HG03060 (cell line): Measurements from ENCODE around the gene DENND5B.
"Not testable (repeated sequence)": the region's sequence is repeated elsewhere in the genome, so short reads cannot be mapped to it uniquely, and the experiment has no call there.

Source experiments
- ATAC-seq: cut with Tn5 transposase; IDR thresholded peaks from one replicate; pipeline ENCODE4 v1.9.1; 2021; ENCODE audit warnings: low read depth, moderate number of reproducible peaks; ENCODE audit not compliant: unreplicated experiment

The DENND5B gene

DNA sequence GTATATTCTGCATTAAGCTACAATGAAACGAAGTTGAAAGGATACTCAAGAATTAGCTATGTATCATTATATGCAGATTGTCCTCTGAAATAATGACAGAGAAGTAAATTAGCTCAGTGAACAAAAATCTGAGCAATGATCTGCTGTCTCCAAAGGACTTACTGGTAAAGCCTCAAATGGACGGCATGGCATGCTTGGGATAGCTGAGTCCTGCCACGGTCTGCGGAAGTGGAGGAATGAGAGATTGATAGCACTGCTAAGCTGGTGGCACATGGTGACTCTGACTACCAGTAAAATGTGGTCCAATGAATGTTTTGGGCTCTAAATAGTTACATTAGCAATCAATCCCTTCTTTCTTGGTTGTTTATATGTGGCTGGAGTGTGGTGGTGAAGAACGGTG lies 3.7 kb upstream of the DENND5B start:
- ATAC-seq, result no peak

DNA sequence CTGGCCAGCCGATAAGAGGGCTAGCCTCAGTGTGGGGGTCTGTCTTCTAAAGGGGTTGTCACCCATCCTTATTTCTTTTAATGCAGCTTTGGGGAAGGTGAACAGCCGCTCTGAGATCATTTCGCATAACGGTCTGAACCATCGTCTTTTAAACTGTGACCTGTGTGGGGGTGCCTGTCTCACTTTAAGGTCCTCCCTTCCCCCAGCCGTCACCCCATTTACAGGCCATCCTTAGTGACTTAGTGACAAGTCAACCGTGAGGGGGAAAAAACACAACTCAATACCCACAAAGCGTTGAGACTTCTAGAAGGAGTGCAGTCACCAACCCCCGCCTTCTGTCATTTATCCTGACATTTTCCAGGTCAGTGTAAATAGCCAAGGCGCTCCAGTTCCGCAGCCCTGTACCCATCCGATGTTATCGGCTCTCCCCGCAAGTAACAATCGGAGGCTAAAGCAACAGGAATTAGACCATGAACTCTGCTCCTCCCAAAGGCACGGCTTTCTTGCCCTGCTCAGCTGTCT lies 505 bp upstream of the DENND5B start:
- ATAC-seq, result no peak

DNA sequence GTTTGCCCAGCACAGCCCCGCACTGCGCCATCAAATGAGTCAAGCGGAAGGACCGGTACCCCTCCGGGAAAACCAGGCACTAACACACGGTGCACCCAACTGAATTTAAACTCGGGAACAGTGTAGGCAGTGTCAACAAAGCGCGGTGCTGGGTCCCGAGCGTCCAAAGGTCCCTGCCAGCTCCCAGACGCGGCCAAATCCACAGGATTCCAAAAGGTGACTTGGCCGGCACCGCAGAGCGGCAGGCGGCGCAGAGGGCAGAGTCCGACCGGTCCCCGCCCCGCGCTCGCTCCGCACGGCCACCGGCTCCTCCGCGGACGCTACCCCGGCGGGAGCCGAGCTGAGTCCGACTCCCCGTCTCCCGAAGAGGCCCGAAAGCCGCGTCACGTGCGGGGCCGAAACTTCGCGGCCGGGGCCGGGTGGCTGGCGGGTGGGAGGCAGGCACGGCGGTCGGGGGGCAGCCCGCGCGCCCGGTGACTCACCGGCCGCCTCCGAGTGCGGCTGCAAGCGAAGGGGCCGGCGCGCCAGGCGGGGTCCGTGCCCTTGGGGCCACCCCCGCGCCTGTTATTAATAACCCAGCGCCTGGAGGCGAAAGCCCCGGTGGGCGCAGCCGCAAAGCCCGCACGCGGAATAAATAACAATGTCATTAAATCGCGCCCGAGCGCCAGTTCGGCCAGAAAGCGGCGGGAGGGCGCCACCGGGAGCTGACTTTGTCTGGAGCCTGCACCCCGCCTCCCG lies 863 bp downstream of the DENND5B start:
- no peak for ATAC-seq

DNA sequence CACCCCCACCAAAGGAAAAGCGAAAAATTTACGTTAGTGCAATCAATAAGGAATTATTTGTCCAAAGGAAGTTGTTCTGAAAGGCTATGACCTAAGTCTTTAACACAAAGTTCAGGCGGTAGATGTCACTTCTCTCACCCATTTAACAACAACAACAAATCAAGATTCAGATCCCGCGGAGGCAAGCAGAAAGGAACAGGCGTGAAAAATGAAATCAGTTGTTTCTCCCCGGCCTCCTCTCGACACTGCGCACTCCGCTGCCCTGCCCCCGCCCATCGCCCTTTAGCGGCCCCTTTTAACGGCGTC lies 1.4 kb downstream of the DENND5B start:
- ATAC-seq, result no peak

DNA sequence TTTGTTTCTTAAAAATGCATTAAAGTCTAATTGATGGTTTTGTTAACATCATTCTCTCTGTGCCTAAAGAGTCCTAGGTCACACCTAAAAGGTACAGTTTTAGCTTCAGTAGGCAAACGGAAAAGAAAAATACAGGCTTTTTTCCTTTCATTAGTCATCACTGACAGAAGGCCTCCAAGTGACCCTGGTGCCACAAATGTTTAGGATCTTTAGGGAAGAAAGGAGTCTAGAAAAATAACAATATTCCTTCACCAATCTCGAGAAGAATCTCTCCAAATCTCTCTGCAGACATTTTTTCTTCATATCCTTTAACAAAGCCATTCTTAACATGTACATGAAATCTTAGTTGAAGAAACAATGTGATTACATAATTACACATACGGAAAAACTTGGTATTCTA lies 2.0 kb downstream of the DENND5B start:
- no peak for ATAC-seq

DNA sequence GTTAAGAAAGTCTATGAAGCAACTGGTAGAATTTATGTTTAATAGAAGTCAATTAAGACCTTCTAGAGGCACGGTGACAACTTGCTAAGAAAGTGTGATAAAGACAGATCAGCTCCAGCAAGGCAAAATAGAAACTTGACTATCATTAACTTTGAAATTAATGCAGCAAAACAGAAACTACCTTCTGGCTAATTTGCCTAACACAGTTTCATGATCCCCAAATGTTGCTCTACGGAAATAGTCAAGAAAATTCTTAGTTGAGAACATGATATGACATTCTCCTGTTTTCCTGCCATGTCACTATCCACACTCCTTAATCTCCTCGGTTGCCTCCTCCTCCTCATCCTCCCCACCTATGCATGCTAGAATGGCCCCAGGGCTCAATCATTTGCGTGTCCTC lies 4.2 kb downstream of the DENND5B start:
- ATAC-seq, result no peak

DNA sequence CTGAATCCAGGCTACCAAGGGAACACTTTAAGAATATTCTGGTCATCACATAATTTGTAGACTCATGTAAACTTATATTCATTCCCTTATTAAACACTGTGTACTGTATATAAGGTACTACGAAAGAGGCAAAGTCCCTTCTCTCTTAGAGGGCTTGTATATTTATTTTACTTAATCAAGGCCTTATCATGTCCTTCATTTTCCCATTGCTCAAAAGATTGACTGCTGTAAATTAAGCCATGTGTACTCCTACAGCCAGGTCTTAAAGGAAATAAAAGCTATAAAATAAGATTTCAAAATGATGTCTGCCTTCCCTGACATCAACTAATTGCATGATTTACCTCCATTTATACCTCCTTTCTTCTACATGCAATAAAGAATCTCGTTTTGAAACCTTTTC lies 5.0 kb downstream of the DENND5B start:
- no peak for ATAC-seq

DNA sequence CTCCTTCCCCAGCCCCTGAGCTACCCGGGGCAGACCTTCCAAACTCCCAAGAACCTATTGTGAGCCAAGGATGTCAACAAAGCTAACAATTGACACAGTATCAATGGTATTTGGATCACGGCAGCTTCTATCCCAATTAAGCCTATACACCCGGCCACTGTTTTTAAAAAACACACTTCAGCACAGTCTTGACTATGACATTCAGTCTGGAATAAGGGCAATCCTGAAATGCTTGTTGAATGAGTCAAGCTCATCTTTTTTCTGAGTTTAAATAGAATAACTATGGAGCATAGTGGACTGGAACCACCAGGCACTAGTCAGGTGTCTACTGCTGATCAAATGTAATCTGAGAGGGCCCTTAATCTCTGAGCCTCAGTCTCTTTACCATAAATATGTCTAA lies 5.7 kb downstream of the DENND5B start:
- ATAC-seq, result no peak

DNA sequence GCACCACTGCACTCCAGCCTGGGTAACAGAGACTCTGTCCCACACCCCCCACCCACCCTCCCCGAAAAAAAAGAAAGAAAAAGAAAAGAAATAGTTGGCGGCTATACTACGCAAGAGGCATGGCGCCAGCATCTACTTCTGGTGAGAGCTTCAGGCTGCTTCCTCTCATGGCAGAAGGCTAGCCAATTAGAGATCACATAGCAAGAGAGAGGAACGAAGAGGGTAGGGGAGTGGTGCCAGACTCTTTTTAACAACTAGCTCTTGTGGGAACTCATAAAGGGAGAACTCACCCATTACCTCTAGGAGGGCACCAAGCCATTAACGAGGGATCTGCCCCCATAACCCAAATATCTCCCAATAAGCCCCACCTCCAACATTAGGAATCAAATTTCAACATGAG lies 6.2 kb downstream of the DENND5B start:
- no peak for ATAC-seq

DNA sequence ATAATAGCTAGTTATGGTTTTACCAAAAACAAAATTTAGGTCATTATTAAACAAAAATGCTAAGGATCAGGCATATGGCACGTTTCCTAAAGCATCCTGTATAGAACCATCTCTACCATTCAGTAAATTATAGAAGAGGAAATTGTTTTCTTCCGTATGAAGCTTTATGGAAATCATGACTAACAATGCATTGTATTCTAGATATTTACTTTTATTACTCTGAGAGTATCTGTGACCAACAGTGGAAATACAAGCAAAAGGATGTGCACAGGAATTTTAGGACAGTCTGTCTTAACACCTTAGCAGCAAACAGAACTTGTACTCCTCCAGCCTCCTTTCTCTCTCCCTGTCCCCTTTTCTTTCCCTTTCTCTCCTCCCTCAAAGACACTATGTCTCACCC lies 7.1 kb downstream of the DENND5B start:
- ATAC-seq, result no peak

DNA sequence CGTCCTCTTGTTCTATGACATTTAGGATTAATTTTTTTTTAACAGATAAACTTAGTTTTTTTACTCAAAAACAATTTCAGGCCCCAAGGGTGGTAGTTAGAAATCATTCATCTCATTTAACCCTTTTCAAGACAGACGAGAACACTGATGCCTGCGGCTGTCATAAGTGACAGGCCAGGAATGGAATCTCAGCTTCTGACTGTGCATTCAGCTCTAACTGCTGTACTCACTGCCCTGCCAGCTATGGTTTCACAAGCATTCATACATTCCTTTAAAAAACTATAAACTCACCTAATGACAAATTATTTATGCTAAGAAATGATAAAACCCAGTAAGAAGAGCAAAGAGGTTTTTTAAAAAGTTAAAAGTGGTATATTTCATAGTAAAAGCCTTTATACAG lies 8.8 kb downstream of the DENND5B start:
- ATAC-seq, result no peak

DNA sequence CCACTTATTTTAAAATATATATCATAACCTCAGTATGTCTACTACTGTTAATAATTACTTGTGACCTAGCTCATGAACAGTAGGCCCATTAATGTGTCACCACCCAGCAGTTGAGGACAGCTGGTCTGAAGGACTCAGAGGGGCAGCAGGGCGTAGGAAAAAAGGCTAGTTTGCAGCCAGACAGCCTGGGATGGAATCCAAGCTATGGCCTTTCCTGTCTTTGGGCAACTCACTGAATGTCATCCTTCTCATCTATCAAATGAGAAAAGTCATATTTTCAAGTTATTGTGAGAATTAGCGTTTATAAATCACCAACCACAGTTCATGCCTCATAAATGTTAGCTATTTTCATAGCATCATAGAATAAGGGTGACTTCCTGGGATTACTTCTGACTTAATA lies 12.3 kb downstream of the DENND5B start:
- ATAC-seq, result no peak

DNA sequence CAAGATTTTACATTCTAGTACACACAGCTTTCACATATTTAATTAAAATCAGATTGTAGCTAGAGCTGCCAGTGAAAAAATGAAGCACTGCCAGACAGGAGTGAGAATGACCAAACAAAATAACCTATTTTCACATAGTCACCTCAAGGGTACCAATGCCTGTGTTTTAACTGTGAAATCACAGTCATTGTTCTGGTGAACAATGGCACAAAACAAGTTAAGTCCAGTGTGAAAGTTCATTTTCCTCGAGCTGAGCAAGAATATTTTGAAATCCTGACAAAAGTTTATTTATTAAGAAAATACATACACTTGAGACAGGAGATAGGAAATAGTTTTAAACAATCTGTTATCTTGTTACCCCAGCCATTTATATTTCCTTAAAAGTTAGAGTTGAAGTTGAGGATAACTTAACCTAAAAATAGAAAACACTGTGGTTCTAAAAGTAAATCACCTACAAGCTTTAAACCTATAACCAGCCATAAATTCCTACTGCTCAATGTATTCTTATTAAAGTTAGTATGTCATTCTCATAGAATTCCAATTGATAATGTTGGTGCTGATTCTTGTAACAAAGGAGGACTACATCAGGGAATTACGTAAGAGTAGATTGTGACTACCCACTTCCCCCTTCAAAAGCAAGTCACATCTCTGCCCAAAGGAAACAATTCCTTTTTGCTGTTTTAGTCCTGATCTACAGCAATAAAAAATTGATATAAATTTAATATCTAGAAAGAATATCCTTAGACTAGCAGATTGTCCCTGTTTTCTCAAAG lies 15.9 kb downstream of the DENND5B start:
- ATAC-seq, result no peak

DNA sequence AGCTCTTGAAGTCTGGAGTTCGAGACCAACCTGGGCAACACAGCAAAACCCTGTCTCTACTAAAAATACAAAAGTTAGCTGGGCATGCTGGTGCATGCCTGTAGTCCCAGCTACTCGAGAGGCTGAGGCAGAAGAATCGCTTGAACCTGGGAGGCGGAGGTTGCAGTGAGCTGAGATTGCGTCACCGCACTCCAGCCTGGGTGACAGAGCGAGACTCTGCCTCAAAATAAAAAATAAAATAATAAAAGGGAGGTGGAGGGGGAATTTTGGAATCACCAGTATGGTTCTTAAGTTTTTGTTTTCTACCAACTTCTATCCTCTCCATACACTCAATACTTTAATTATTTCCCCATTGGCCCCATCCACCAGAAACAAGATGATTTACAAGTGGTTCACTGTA lies 16.6 kb downstream of the DENND5B start:
- ATAC-seq, result not testable (repeated sequence)

DNA sequence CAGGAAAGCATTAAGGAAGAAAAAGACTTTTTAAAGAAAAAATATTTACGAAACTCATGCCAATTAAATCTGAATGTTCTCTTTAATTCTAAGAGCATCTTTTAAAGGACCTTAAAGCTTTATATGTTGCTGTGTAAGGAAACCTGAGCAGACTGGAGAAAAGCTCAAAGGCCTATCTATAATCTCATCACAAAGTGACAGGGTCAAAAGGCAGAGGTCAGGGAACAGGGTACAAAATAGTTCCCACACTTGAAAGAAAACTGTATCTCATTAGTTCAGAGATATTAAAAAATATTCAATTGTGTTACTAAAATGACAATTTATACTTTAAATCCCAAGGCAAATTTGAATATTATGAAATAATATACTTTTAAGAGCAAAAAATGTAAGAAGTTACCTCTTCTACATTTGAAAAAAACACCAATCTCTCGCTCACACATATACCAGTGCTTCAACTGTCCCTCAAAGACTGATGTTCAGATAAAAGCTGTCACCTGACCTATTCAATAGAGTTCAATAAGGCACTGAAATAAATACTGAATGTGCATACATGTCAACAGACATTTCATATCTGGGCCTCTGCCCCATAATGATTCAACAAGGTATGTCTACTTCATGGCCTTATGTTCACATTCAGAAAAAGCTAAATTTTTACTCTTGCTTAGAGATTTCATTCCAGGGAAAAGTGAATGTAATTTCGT lies 17.9 kb downstream of the DENND5B start:
- ATAC-seq, result no peak

DNA sequence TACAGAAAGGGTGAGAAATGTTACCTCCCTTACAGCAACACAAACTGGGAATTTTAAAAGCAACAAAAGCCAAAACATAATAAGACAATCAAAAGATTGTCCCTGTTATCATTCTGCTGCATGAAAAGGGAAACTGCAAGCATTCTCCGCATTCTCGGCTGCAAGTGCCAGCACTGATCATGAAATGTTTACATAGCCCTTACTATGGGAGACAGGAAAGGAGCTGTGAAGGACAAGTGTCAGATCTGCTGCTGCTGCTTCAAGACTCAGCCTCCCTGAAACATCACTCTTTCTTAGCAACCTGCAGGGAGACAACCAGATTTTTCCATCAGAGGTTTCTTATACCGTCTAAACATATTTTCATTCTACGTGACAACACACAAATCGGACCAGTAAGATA lies 20.1 kb downstream of the DENND5B start:
- no peak for ATAC-seq

DNA sequence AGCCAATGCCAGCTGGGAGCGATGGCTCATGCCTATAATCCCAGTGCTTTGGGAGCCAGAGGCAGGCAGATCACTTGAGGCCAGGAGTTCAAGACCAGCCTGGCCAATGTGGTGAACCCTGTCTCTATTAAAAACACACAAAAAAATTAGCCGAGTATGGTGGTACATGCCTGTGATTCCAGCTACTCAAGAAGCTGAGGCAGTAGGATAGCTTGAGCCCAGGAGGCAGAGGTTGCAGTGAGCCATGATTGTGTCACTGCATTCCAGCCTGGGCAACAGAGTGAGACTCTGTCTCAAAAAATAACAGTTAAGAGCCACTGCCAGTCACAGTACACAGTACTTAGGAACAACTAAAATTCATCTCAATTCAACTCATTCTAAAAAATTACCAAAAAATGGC lies 21.4 kb downstream of the DENND5B start:
- ATAC-seq, result not testable (repeated sequence)

DNA sequence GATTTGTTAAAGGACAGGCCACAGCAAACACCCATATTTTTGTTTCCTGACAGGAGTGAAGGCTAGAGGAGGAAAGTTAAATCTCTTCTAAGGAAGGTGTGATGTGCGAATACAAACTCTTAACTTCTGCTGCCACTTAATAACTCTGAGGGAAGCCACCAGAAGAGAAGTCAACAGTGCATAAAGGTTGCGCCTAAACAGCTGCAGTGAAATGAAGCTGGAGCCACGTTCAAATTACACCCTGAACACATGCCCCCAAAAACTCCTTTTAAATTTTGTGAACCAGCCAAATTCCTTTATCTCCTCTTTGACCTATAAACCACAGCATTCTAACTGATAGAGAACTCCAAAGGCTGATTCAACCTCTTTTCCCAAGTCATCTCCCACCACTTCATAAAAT lies 22.4 kb downstream of the DENND5B start:
- no peak for ATAC-seq

DNA sequence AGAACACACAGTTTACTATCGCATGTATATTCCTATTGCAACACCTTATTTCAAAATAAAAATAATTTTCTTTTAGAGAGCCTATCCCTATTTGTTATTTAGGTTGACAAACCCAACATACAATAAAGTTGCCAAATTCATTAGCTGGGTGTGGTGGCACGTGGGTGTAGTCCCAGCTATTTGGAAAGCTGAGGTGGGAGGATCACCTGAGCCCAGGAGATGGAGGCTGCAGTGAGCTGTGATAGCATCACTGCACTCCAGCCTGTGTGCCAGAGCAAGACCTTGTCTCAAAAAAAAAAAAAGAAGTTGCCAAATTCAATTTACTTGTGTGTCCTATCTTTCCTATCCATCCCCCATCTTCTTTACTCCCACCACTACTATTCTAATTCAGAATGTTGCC lies 23.9 kb downstream of the DENND5B start:
- ATAC-seq, result no peak

DNA sequence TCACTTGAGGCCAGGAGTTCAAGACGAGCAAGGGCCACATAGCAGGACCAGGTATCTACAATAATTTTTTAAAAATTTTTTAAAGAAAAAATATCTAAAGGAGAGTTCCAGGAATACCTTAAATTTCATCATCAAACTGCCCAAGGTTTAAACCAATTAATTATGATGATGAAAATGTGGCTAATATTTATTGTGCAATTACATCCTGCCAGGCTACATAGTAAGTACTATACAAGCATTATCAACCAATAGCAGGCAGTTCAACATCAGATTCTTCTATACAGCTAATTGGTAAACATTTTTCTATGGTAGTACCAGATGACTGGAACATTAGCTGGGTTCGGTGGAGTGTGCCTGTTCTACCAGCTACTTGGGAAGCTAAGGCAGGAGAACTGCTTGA lies 24.4 kb downstream of the DENND5B start:
- no peak for ATAC-seq

DNA sequence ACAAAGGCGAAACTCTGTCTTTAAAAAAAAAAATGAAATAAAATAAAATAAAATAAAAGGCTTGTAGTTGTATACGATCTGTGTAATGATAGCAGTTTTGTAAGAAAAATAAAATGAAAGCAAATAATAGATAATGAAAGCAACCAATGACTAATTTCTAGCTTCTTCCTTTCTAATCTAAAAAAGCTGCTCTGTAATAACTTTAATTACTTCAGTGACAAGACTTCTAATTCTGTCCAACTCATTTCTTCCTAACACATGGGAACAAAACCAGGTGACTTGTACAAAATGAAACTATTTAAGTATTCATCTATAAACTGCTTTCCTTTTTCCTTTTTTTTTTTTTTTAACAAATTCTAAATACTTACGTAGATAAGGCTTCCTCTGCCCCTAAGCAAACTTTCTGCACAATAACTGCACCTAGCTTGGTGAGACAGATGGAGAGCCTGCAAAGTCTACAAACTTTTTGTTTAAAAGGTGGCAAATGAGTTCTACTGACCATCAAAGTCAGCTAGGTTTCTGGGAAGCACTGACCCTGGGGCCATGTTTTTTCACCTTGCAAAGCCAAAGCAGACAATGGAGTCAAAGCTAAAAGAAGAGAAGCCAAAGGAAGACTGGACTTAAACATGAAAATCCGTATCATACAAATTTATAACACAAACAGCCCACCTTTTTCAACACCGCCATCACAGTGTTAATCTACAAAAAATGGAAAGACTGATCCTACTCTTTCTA lies 28.2 kb downstream of the DENND5B start:
- no peak for ATAC-seq
